Fibroblast of the aortic adventitia (primary cell): Measurements from ENCODE around the gene SERPINE1. TPM values are rescaled to one million over a fixed set of nuclear protein-coding genes. Genes with fewer than 3 reads are reported as not detected.

Experiments used
- DNase-seq: peaks from one replicate; pipeline ENCODE4 v3.0.0-alpha.2; 2010; ENCODE audit warnings: low read depth
- H3K4me3 ChIP-seq: 2 replicates; pipeline ENCODE4 v1.5.1; 2011; ENCODE audit warnings: low read depth, mild to moderate bottlenecking, control low read depth, low read length, moderate library complexity
- CTCF ChIP-seq: IDR thresholded peaks from 2 replicates; pipeline ENCODE4 v1.5.1; 2011; ENCODE audit warnings: mild to moderate bottlenecking, low read length, control low read depth, inconsistent platforms; ENCODE audit not compliant: insufficient read depth
- total RNA-seq: library from RNA; depleted of rRNA; stranded (reverse); fragments of >200 nt; gene quantifications from 2 replicates; pipeline ENCODE4 v1.2.3, GENCODE V29; 2012; ENCODE audit warnings: low replicate concordance

Gene SERPINE1
- total RNA-seq, 1 donor = 341 TPM

DNA sequence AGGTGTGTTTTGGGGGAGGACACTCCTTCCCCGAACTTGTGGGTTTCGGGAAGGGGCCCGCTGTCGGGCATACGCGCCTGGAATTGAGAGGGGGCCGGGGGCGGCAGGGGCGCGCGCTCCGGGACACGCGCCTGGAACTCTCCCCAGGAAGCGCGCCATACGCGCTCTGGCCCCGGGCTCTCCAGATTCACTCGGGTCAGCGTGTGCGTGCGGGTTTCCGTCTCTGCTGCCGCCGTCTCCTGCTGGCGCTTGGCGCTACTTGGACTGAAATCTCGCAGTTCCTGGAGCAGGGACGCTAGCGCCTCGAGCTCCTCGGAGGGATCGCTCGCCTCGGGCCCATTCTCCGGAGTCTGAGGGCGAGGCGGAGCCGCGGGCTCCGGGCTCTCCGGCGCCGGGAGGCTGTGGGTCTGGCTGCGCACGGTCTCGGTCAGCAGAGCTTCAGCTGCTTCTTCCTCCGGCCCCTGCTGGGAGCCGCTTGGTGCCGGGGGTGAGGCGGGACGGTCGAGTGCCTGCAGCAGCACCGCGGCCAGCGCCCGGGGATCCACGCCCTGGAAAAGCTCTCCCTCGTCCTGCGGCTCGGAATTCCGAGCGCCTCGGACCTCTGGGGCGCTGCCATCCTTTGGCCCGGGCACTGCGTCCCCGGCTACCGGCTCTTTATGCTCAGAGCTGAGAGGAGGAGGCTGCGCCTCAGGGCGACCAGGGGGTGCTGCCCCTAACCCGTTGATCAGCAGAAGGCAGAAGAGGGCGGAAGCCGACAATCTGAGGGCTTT lies 37.4 kb downstream of the SERPINE1 start:
- H3K4me3 ChIP-seq = peak overlapping the region; percentile 5
- no peak for TF ChIP-seq CTCF
- DNase-seq = peak; percentile 62

DNA sequence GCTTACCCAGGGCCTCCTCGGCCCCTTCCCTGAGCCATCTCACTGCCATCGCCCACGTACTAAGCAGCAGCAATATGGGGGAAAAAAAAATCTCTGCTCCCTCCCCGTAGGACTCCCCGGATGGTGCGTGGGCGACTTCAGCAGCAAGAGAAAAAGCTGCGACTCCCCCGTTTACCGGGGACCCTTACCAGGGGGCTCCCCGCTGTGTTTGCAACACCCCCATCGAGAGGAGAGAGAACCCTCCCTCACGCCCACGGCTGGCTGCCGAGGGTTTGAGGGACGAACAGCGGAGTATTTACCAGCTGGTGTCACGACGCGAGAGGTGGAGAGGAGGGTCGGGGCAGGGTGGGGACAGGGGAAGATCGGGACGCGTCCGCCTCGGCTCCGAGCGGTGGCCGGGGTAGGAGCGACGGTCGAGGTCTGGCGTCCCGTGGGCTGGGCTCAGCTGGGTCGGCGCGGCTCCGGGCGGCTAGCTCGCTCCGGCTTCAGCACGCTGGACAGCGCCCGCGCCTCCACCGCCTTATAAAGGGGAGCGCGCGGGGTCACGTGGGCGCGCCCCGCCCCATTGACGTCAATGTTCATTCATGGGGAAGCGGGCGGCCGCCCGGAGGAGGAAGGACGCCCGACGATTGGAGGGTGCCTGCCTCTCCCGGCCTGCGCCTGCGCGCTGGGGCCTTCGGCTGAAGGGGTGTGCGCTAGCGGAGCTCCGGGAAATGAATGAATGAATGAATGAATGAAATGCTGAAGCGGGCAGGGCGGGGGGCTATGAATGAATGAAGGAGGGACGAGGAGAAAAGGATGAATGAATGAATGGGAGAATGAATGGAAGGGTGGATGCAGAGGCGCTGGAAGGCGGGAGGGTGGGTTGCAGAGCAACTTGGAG lies 38.4 kb downstream of the SERPINE1 start, which contains the start of gene VGF:
Gene VGF, minus strand, starts transcription at position 495 of the 883 bp plus-strand sequence. CDS start 726 bp downstream, outside the sequence.
- H3K4me3 ChIP-seq = peak within 1 kb of the TSS; percentile 25

DNA sequence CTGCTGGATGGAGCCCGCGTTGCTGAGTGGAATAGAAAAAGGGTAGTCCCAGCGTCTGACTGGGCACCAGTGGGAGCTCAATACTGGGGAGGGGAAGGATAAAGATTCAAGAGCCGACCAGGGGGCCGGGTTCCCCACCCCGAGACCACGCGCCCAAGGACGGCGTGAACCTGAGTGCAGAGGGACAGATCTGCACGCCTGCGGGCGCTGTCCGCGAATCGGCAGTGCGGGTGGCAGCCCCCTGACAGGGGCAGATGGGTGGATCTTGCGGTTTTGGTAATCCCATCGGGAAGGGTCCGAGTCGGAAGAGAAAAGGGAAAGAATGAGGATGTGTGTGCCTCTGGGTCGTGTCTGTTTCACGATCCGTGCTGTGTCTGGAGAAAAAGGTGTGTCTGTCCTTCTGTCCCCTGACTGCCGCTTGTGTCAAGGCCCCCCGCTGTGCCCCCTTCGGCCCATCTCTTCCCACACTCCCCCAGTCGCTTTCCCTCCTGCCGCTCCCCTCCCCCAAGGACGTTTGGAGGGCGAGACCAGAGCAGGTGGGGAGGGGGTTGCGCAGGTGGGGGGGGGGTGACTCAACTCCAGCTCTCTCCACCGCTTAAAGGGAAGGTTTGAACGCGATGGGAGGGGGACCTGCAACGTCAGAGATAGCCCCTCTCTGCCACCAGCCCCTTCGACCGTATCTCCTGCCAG lies 39.2 kb downstream of the SERPINE1 start:
- DNase-seq = no peak
- H3K4me3 ChIP-seq = peak overlapping the region; percentile 25
- TF ChIP-seq CTCF = no peak

More for the DNA sequence above, 38.4 kb downstream of the SERPINE1 start, which contains the start of gene VGF:
- DNase-seq = peak; percentile 82
- TF ChIP-seq CTCF = no peak

GRCh38 chr7:101166648-101166908 lies 39.7 kb downstream of the SERPINE1 start:
- no peak for DNase-seq
- no peak overlapping the region for H3K4me3 ChIP-seq
- TF ChIP-seq CTCF = no peak

DNA sequence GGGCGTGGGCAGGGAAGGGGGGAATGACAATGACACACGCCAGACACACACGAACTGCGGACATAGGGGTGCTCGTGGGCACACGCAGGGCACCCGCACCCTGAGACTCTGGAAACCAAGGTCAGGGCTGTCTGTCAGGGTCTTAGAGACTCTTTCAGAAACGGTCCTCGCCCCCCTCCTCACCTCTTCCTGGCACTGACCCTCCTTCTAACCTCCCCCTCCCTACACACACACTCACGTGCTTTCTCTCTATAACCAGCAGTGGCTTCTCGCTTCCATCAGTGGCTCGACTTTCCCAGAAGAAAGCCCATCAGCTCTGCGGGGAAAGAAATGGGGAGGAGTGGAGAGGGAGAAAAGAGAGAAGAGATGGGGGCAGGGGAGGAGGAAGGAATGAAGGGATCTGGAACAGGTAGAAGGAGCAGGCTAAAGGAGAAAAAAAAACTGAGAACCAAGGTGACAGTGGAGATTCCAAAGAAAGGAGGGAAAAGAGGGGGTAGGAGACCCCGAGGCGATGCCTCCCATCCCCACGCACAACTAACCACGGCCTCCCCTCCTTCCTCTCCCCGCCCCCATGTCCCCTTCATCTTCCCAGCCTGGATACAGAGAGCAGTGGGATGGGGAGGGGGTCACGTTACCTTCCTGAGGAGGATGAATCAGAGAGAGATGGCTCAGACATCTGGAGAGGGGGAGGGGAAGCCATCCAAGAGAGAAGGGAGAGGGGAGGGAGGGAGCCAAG lies 40.2 kb downstream of the SERPINE1 start:
- H3K4me3 ChIP-seq = no peak overlapping the region
- DNase-seq = no peak
- no peak for TF ChIP-seq CTCF
